ENCODE measurements around the gene TBC1D2B.
"Not testable (repeated sequence)": the region's sequence is repeated elsewhere in the genome, so short reads cannot be mapped to it uniquely, and the experiment has no call there.

GRCh38 chr15:77978759-77979145 lies 98.8 kb downstream of the TBC1D2B start:
- TF ChIP-seq CTCF, POLR2A (IDR thresholded peaks at IDR 0.05): not testable (repeated sequence)

Measured in body of pancreas (tissue), 4 donors.